HepG2 (cell line): ENCODE data around the gene SYS1. TPM values are rescaled to one million over a fixed set of nuclear protein-coding genes. Genes with fewer than 3 reads are reported as not detected.
A peak's percentile ranks its signal among the peaks of the same experiment; 100 is the strongest.

Source experiments
- GTF2F1 ChIP-seq: fragments of 150-350 bp; IDR thresholded peaks from 2 replicates; pipeline ENCODE4 v1.6.1; 2014; ENCODE audit warnings: low read length
- GTF3A ChIP-seq: sonication (generic); formaldehyde crosslinking; conservative IDR thresholded peaks from 2 replicates; pipeline ENCODE4 v1.4.0; 2020; ENCODE audit warnings: mild to moderate bottlenecking, missing genetic modification reagents
- HNRNPLL ChIP-seq: fragments of 200-400 bp; formaldehyde crosslinking; IDR thresholded peaks from 2 replicates; pipeline ENCODE4 v1.6.1; 2017; ENCODE audit warnings: mild to moderate bottlenecking, low read depth, low read length; ENCODE audit not compliant: poor library complexity, severe bottlenecking
- ISL2 ChIP-seq: sonication (generic); formaldehyde crosslinking; IDR thresholded peaks from 2 replicates; pipeline ENCODE4 v1.5.0; 2020; ENCODE audit warnings: missing genetic modification reagents
- MTF1 ChIP-seq: sonication (generic); formaldehyde crosslinking; IDR thresholded peaks from 2 replicates; pipeline ENCODE4 v1.5.0; 2020; ENCODE audit warnings: missing genetic modification reagents
- MYC ChIP-seq: sonication (generic); formaldehyde crosslinking; IDR thresholded peaks from 2 replicates; pipeline ENCODE4 v1.9.0; 2021; ENCODE audit warnings: missing genetic modification reagents, borderline replicate concordance
- MZF1 ChIP-seq: sonication (generic); formaldehyde crosslinking; IDR thresholded peaks from 2 replicates; pipeline ENCODE4 v1.8.1; 2023; ENCODE audit warnings: mild to moderate bottlenecking, missing genetic modification reagents, borderline replicate concordance
- NFE2L2 ChIP-seq: fragments of 150-350 bp; IDR thresholded peaks from 2 replicates; pipeline ENCODE4 v1.6.1; 2014; ENCODE audit warnings: low read length
- RFXAP ChIP-seq: sonication (generic); formaldehyde crosslinking; IDR thresholded peaks from 2 replicates; pipeline ENCODE4 v1.4.0; 2020; ENCODE audit warnings: missing genetic modification reagents, borderline replicate concordance
- SP4 ChIP-seq: sonication (generic); formaldehyde crosslinking; IDR thresholded peaks from 2 replicates; pipeline ENCODE4 v1.8.1; 2023; ENCODE audit warnings: mild to moderate bottlenecking, missing genetic modification reagents
- SUZ12 ChIP-seq: fragments of 150-350 bp; IDR thresholded peaks from 2 replicates; pipeline ENCODE4 v1.6.1; 2014; ENCODE audit warnings: low read depth, low read length
- TBP ChIP-seq: sonication (generic); formaldehyde crosslinking; IDR thresholded peaks from 2 replicates; pipeline ENCODE4 v1.5.0; 2020; ENCODE audit warnings: missing genetic modification reagents
- TEF ChIP-seq: sonication (generic); formaldehyde crosslinking; IDR thresholded peaks from 2 replicates; pipeline ENCODE4 v1.5.0; 2020; ENCODE audit warnings: missing genetic modification reagents
- ZBTB42 ChIP-seq: sonication (generic); formaldehyde crosslinking; IDR thresholded peaks from 2 replicates; pipeline ENCODE4 v1.5.0; 2020; ENCODE audit warnings: mild to moderate bottlenecking, missing genetic modification reagents
- ZIK1 ChIP-seq: sonication (generic); formaldehyde crosslinking; IDR thresholded peaks from 2 replicates; pipeline ENCODE4 v1.5.0; 2020; ENCODE audit warnings: mild to moderate bottlenecking, low read depth, missing genetic modification reagents, borderline replicate concordance
- ZNF136 ChIP-seq: sonication (generic); formaldehyde crosslinking; IDR thresholded peaks from 2 replicates; pipeline ENCODE4 v1.8.1; 2022; ENCODE audit warnings: low read depth, mild to moderate bottlenecking, moderate library complexity, missing genetic modification reagents
- ZNF224 ChIP-seq: sonication (generic); formaldehyde crosslinking; IDR thresholded peaks from 2 replicates; pipeline ENCODE4 v1.5.0; 2020; ENCODE audit warnings: mild to moderate bottlenecking, missing genetic modification reagents
- ZNF251 ChIP-seq: sonication (generic); formaldehyde crosslinking; IDR thresholded peaks from 2 replicates; pipeline ENCODE4 v1.9.0; 2021; ENCODE audit warnings: mild to moderate bottlenecking, missing genetic modification reagents
- ZNF432 ChIP-seq: sonication (generic); formaldehyde crosslinking; IDR thresholded peaks from 2 replicates; pipeline ENCODE4 v1.5.0; 2020; ENCODE audit warnings: missing genetic modification reagents, mild to moderate bottlenecking, borderline replicate concordance
- ZNF749 ChIP-seq: sonication (generic); formaldehyde crosslinking; IDR thresholded peaks from 2 replicates; pipeline ENCODE4 v1.8.0; 2022; ENCODE audit warnings: mild to moderate bottlenecking, missing genetic modification reagents, moderate library complexity, borderline replicate concordance
- polyA plus RNA-seq, 8 experiments: library from polyadenylated mRNA; depleted of rRNA in 3 of 8; stranded (reverse) in 7 of 8; unstranded in 1 of 8; fragments of >200 nt; fragmentation: Illumina TruSeq in 4 of 8; extraction: Trizol in 4 of 8; gene quantifications; 2 replicates each; pipeline versions ENCODE4 v1.2.1 to v1.2.3, GENCODE V29; 2011 to 2016; ENCODE audit warnings: low read depth in 4 of 8, missing spikeins in 1 of 8, mixed read lengths in 1 of 8; ENCODE audit not compliant: insufficient read depth in 1 of 8
- total RNA-seq, 5 experiments: library from RNA; depleted of rRNA; stranded (reverse); fragments of >200 nt; fragmentation: Illumina TruSeq; extraction: Trizol; gene quantifications; 2 replicates each; pipeline ENCODE4 v1.2.3, GENCODE V29; 2016; ENCODE audit warnings: low read depth in 1 of 5
- TF ChIP-seq, protein P1 (sequence below): sonication (generic); formaldehyde crosslinking; IDR thresholded peaks from 2 replicates; pipeline ENCODE4 v1.4.0; 2020; ENCODE audit warnings: mild to moderate bottlenecking, missing genetic modification reagents
- TF ChIP-seq, protein P2 (sequence below): sonication (generic); formaldehyde crosslinking; IDR thresholded peaks from 2 replicates; pipeline ENCODE4 v1.5.1; 2020; ENCODE audit warnings: missing genetic modification reagents, mild to moderate bottlenecking, borderline replicate concordance
- TF ChIP-seq, protein P3 (sequence below): IDR thresholded peaks from 2 replicates; pipeline ENCODE4 v1.6.1; 2016; ENCODE audit warnings: missing compliant biosample characterization, missing genetic modification reagents, borderline replicate concordance
- TF ChIP-seq, protein P4 (sequence below): IDR thresholded peaks from 2 replicates; pipeline ENCODE4 v1.6.1; 2012; ENCODE audit warnings: low read depth, low read length, improper control_type of control experiment

Gene SYS1
- total and polyA plus RNA-seq, 2 of the 13 experiments (the other 11 are each of a cell fraction or from before 2014, with no cell fraction given), result 38.3 to 65.6 TPM

DNA sequence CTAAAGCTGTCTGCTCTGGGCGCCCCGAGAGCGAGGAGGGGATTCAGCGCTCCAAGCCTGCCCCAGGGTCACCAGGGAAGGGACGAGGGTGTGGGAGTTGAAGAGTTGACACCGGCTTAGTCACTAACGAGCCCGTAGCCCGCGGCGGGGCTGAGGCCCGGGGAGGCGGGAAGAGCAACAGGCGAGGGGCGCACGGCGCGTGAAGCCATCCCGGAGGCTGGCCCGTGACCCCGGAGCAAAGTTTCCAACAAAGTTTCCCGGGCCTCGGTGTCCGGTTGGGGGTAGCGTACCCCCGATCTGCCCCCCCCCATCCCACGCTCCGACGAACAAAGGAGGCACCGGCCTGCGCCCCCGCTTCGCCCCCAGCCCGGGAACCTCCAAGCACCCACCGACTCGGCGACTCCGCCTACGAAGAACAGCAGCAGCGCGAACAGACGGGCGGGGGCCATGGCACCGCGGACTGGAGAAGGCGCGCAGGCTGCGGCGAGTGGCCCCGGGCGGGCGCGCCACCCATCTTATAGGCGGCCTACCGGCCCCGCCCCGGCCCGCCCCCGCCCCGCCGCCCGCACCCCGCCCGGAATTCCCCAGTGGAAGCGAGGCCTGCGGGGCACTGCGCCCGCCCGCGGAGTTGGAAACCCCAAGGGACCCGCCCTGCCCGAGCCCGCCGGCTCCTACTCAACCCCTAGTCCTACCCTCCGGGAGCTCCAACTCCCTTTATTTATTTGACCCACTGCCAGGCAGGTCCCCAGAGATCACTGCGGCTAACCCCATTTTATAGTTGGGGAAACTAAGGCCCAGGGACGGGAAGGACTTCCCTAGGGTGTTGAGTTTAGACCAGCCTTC is 14.8 kb upstream of the SYS1 start, which contains the start of gene SDC4 (continued):
- TF ChIP-seq, protein P1, sequence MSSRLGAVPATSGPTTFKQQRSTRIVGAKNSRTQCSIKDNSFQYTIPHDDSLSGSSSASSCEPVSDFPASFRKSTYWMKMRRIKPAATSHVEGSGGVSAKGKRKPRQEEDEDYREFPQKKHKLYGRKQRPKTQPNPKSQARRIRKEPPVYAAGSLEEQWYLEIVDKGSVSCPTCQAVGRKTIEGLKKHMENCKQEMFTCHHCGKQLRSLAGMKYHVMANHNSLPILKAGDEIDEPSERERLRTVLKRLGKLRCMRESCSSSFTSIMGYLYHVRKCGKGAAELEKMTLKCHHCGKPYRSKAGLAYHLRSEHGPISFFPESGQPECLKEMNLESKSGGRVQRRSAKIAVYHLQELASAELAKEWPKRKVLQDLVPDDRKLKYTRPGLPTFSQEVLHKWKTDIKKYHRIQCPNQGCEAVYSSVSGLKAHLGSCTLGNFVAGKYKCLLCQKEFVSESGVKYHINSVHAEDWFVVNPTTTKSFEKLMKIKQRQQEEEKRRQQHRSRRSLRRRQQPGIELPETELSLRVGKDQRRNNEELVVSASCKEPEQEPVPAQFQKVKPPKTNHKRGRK (CRISPR knock-in tag), result no peak
- TF ChIP-seq TEF (CRISPR knock-in tag) (peak; percentile 74), HNRNPLL (no peak), ZNF251 (CRISPR knock-in tag) (peak; percentile 44; the same call in 1 of the 2 replicates), ISL2 (CRISPR knock-in tag) (peak; percentile 48; the same call in 1 of the 2 replicates), ZNF749 (no peak), MYC (peak; percentile 73), NFE2L2 (no peak), SUZ12 (no peak), MZF1 (CRISPR knock-in tag) (0 out of 2 replicates have a peak, but pooled peaks have one; percentile 37), MTF1 (CRISPR knock-in tag) (no peak), TBP (0 out of 2 replicates have a peak, but pooled peaks have one; percentile 78), ZNF432 (CRISPR knock-in tag) (no peak), RFXAP (CRISPR knock-in tag) (no peak), ZNF224 (CRISPR knock-in tag) (peak; percentile 62; the same call in 1 of the 2 replicates), ZNF136 (no peak), ZIK1 (no peak; the same call in 1 of the 2 replicates), GTF2F1 (no peak; the same call in 1 of the 2 replicates), ZBTB42 (CRISPR knock-in tag) (no peak), SP4 (CRISPR knock-in tag) (peak; percentile 68; the same call in 1 of the 2 replicates), GTF3A (CRISPR knock-in tag) (no peak)
- TF ChIP-seq, protein P2, sequence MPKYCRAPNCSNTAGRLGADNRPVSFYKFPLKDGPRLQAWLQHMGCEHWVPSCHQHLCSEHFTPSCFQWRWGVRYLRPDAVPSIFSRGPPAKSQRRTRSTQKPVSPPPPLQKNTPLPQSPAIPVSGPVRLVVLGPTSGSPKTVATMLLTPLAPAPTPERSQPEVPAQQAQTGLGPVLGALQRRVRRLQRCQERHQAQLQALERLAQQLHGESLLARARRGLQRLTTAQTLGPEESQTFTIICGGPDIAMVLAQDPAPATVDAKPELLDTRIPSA (CRISPR knock-in tag), result no peak; the same call in 1 of the 2 replicates
- TF ChIP-seq, protein P3, sequence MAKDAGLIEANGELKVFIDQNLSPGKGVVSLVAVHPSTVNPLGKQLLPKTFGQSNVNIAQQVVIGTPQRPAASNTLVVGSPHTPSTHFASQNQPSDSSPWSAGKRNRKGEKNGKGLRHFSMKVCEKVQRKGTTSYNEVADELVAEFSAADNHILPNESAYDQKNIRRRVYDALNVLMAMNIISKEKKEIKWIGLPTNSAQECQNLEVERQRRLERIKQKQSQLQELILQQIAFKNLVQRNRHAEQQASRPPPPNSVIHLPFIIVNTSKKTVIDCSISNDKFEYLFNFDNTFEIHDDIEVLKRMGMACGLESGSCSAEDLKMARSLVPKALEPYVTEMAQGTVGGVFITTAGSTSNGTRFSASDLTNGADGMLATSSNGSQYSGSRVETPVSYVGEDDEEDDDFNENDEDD (CRISPR knock-in tag), result peak; percentile 74; the same call in 1 of the 2 replicates
- TF ChIP-seq, protein P4, sequence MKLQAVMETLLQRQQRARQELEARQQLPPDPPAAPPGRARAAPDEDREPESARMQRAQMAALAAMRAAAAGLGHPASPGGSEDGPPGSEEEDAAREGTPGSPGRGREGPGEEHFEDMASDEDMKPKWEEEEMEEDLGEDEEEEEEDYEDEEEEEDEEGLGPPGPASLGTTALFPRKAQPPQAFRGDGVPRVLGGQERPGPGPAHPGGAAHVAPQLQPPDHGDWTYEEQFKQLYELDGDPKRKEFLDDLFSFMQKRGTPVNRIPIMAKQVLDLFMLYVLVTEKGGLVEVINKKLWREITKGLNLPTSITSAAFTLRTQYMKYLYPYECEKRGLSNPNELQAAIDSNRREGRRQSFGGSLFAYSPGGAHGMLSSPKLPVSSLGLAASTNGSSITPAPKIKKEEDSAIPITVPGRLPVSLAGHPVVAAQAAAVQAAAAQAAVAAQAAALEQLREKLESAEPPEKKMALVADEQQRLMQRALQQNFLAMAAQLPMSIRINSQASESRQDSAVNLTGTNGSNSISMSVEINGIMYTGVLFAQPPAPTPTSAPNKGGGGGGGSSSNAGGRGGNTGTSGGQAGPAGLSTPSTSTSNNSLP, result no peak
